ENCODE measurements around the gene RPL41.

DNA sequence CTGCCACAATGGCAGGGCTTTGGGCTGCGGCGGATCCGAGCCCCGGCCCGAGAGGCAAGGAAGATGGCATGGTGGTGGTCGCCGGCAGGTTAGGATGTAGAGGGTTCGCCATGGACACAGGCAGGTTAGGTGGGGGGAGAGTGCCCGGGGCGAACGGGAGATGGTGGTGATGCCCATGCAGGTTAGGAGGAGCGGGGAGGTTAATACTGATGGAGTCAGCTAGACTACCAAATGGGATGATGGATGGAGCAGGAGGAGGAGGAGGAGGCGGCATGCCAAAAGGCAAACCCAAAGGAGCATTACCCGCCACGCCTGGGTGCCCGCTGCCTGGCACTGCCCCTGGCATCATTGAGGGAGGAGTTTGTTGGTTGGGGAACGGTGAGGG lies 47.9 kb downstream of the RPL41 start:
- no peak for TF ChIP-seq GATA2 (IDR thresholded peaks at IDR 0.05; ENCODE audit: low read depth, low read length)
- TF ChIP-seq GATA3 (IDR thresholded peaks at IDR 0.05; ENCODE audit: low read depth, low read length), result no peak

Data from SH-SY5Y (cell line).